Gastrocnemius medialis (tissue), 4 donors: Measurements from ENCODE around the gene TRIO.

Source experiments
- CTCF ChIP-seq, 5 experiments: fragments of 450-650 bp in 3 of 5; fragments of 200-600 bp in 2 of 5; sonication (generic) in 2 of 5; IDR thresholded peaks in 4 of 5; conservative IDR thresholded peaks in 1 of 5; 1 replicate in 4 of 5; 2 replicates in 1 of 5; pipeline ENCODE4 v1.5.1; 2016 to 2019; ENCODE audit warnings: antibody characterized with exemption in 5 of 5, mild to moderate bottlenecking in 3 of 5, moderate library complexity in 3 of 5
- POLR2A ChIP-seq, 2 donors: fragments of 450-650 bp; IDR thresholded peaks; one replicate each; pipeline ENCODE4 v1.6.1; 2017; ENCODE audit warnings: antibody characterized with exemption in 2 of 2, mild to moderate bottlenecking in 2 of 2, moderate library complexity in 2 of 2

GRCh38 chr5:14330291-14330690 lies 187.1 kb downstream of the TRIO start:
- no peak for TF ChIP-seq CTCF (IDR thresholded peaks at IDR 0.05 in 4 of 5, conservative IDR thresholded peaks at IDR 0.05 in 1 of 5)
- TF ChIP-seq POLR2A (IDR thresholded peaks at IDR 0.05), result no peak
